Chondrocyte (in vitro differentiated cells): ENCODE data around the gene PACS2. TPM values are rescaled to one million over a fixed set of nuclear protein-coding genes. Genes with fewer than 3 reads are reported as not detected.

ENCODE experiments used
- DNase-seq: peaks from one replicate; pipeline ENCODE4 v3.0.0; 2021; ENCODE audit warnings: mixed read lengths, low spot score
- H3K27ac Mint-ChIP-seq: one replicate; pipeline ENCODE4 v1.8.0; 2021; ENCODE audit warnings: mild to moderate bottlenecking, moderate library complexity, mixed read lengths; ENCODE audit not compliant: unreplicated experiment
- H3K27me3 Mint-ChIP-seq: 2 replicates; pipeline ENCODE4 v1.8.0; 2021; ENCODE audit warnings: low read depth, mixed read lengths
- H3K36me3 Mint-ChIP-seq: 2 replicates; pipeline ENCODE4 v1.8.0; 2021; ENCODE audit warnings: low read depth, mixed read lengths
- H3K4me1 Mint-ChIP-seq: 2 replicates; pipeline ENCODE4 v1.8.0; 2021; ENCODE audit warnings: low read depth, mild to moderate bottlenecking, mixed read lengths
- H3K4me3 Mint-ChIP-seq: one replicate; pipeline ENCODE4 v1.8.0; 2021; ENCODE audit warnings: mild to moderate bottlenecking, moderate library complexity, mixed read lengths; ENCODE audit not compliant: unreplicated experiment
- H3K9me3 Mint-ChIP-seq: 2 replicates; pipeline ENCODE4 v1.8.0; 2021; ENCODE audit warnings: low read depth, mixed read lengths
- CTCF ChIP-seq: fragments of 200-600 bp; sonication (generic); IDR thresholded peaks from 2 replicates; pipeline ENCODE4 v1.5.0; 2021; ENCODE audit warnings: antibody characterized with exemption, mild to moderate bottlenecking, moderate library complexity
- total RNA-seq: library from RNA; stranded (reverse); gene quantifications from 3 replicates; pipeline ENCODE4 v1.2.1, GENCODE V29; 2021

The PACS2 gene
- total RNA-seq, 1 donor from 2014 or later: 82.6 TPM

DNA sequence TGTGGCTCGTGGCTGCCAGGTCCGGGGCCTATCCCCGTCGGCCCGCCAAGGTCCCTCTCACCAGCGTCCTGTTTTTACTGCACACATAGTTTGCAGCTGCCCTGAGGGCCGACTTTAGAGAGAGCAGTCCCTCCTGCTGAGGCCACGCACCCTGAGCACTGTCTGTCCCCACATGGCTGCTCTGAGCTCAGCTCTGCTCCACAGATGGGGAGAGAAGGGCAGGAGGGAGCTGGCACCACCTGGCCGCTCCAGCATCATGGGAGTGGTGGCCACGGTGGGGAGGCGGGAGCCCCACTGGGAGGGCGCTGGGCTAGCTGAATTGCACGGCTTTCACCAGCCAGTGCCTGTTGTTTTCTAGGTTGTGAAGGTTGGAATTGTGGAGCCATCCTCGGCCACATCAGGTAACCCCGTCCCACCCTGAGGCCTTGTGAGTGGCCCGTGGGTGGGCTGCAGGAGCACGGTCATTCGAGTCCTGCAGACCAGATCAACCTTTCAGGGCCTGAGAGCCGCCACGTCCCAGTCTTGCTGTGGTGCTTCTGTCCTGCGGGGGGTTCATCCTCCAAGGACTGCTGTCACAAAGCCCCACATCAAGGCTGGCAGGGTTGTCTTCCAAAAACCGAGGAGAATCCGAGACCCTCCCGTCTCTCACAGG, 76.4 kb downstream of the PACS2 start:
- no peak overlapping the region for H3K4me3 Mint-ChIP-seq
- no peaks in the 10 kb centered on the region for H3K9me3 Mint-ChIP-seq
- H3K36me3 Mint-ChIP-seq: peaks cover 4% of the 10 kb centered on the region
- H3K27ac Mint-ChIP-seq: no peak overlapping the region
- no peaks in the 10 kb centered on the region for H3K4me1 Mint-ChIP-seq
- peak; percentile 83 for DNase-seq
- no peaks in the 10 kb centered on the region for H3K27me3 Mint-ChIP-seq
- TF ChIP-seq CTCF: no peak

GRCh38 chr14:105391541-105391940, 77.0 kb downstream of the PACS2 start:
- no peak overlapping the region for H3K27ac Mint-ChIP-seq
- H3K4me3 Mint-ChIP-seq: no peak overlapping the region
- H3K27me3 Mint-ChIP-seq: no peaks in the 10 kb centered on the region
- DNase-seq: peak; percentile 81
- TF ChIP-seq CTCF: no peak
- H3K4me1 Mint-ChIP-seq: no peaks in the 10 kb centered on the region
- peaks cover 4% of the 10 kb centered on the region for H3K36me3 Mint-ChIP-seq
- H3K9me3 Mint-ChIP-seq: no peaks in the 10 kb centered on the region

DNA sequence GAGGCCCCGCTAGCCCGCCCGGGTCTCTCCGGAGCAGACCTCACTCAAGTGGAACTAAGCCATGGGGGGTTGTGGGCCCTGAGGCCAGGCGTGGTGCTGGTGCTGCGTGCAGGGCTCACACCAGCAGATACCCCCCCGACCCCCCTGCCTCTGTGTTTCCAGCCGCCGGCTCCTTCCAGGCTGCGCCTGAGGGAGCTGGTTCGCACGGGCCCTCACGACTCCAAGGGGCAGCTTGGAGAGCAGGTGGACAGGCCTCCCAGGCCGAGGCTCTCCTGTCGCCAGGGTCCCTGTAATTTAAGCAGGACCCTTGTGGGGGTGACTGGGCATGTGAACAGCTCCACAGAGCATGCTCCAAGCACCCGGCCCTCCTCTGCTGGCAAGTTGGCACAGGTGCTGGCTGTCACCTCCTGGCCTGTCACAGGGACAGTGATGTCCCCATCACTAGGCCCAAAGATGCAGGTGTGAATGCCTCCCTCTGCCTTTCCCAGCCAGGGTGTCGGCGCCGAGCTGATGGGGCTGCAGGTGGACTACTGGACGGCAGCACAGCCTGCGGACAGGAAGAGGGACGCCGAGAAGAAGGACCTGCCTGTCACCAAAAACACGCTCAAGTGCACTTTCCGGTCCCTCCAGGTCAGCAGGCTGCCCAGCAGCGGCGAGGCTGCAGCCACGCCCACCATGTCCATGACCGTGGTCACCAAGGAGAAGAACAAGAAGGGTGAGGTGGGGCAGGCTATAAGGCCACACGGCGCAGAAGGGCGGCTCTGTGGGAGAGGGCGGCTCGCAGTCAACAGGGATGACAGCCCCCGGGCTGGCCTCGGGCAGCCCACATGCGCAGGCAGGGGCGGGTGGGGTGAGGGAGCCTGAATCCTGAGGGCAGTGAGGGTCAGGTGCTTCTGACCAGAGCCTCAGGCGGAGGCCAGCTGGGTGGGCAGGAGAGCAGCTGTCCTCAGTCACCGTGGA, 77.9 kb downstream of the PACS2 start:
- peaks cover 4% of the 10 kb centered on the region for H3K36me3 Mint-ChIP-seq
- no peaks in the 10 kb centered on the region for H3K4me1 Mint-ChIP-seq
- H3K9me3 Mint-ChIP-seq: no peaks in the 10 kb centered on the region
- H3K4me3 Mint-ChIP-seq: no peak overlapping the region
- no peak for TF ChIP-seq CTCF
- no peak overlapping the region for H3K27ac Mint-ChIP-seq
- peak; percentile 84 for DNase-seq
- no peaks in the 10 kb centered on the region for H3K27me3 Mint-ChIP-seq

DNA sequence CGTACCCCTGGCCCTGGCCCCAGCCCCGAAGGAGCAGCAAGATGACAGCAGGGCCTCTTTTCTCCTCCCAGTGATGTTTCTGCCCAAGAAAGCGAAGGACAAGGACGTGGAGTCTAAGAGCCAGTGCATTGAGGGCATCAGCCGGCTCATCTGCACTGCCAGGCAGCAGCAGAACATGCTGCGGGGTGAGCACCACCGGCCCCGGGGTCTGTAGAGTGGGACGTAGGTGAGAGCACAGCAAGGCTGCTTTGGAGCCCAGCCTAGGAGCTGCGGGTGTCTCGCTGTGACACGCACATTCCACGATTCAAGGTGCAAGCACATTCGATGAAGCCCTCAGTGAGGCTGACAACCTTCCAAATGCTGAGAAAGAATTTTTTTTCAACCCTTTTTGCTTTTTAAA, 78.6 kb downstream of the PACS2 start:
- no peak for TF ChIP-seq CTCF
- peak; percentile 85 for DNase-seq
- H3K9me3 Mint-ChIP-seq: no peaks in the 10 kb centered on the region
- H3K4me1 Mint-ChIP-seq: peaks cover 5% of the 10 kb centered on the region
- peaks cover 4% of the 10 kb centered on the region for H3K36me3 Mint-ChIP-seq
- H3K4me3 Mint-ChIP-seq: no peak overlapping the region
- no peak overlapping the region for H3K27ac Mint-ChIP-seq
- H3K27me3 Mint-ChIP-seq: no peaks in the 10 kb centered on the region

GRCh38 chr14:105394714-105395537, 80.4 kb downstream of the PACS2 start:
- TF ChIP-seq CTCF: no peak
- Mint-ChIP-seq H3K27me3 (no peaks in the 10 kb centered on the region), H3K36me3 (peaks cover 4% of the 10 kb centered on the region), H3K9me3 (no peaks in the 10 kb centered on the region), H3K4me3 (no peak overlapping the region), H3K27ac (no peak overlapping the region), H3K4me1 (peaks cover 9% of the 10 kb centered on the region)
- DNase-seq: peak; percentile 91
